ENCODE results near the gene C2CD2.
"Not testable (repeated sequence)": the region's sequence is repeated elsewhere in the genome, so short reads cannot be mapped to it uniquely, and the experiment has no call there.

The C2CD2 gene

DNA sequence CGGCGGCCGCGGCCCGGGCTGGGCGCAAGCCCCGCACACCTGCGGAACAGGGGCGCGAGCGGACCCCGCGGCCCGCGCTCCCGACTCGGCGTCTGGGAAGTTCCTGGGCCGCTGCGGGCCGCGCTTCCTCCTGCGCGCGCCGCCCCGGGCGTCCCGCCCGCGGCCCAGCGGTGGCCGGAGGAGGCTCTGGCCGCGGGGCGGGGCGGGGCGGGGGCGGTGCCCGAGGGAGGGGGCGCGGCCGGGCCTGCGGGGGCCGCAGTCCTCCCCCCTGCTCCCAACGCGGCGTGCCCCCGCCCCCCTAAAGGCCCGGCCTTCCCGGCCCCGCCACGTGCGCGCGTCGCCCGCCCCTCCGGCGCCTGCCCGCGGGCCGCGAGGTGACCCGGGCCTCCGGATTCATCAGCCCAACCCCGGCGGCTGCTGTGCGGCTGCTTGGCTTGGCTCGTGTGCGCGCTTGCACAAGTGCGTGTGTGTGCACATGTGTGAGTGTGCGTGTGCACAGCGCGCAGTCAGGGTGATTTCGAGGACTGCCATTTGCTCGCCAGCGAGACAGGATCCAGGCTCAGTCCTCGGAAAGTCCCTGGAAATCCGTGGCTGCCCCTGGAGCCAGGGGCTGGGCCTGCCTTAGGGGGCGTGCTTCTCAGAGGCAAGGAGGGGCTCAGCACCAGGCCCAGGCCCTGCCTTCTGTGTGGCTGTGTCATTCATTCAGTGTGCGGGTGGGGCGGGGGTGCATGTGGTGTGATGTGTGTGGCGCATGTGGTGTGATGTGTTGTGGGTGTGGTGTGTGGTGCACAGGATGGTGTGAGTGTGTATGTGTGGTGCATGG is at the start of gene C2CD2:
Gene C2CD2, minus strand, starts transcription at position 188 of the 823 bp plus-strand sequence. CDS start 370 bp downstream, outside the sequence.
- DNase-seq (ENCODE audit: low read depth), result peak; percentile 6

DNA sequence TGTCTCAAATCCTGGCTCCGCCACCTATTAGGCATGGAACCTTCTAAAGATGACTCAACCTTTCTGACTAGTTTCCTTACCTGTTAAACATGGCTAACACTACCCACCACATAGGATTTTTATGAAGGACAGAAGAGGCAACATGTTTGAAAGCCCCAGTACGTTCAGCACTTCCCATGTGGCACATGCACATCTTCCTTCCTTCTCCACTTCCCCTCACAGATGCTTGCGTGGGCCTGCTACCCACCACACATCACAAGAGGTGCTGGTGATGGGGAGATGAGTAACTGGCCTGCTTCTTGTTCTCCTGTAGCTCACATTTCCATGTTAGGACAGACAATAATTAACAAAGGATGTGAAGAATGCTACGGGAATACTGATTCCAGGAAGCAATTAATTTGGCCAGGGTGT is 49.2 kb upstream of the C2CD2 start:
- DNase-seq (ENCODE audit: low read depth), result no peak

DNA sequence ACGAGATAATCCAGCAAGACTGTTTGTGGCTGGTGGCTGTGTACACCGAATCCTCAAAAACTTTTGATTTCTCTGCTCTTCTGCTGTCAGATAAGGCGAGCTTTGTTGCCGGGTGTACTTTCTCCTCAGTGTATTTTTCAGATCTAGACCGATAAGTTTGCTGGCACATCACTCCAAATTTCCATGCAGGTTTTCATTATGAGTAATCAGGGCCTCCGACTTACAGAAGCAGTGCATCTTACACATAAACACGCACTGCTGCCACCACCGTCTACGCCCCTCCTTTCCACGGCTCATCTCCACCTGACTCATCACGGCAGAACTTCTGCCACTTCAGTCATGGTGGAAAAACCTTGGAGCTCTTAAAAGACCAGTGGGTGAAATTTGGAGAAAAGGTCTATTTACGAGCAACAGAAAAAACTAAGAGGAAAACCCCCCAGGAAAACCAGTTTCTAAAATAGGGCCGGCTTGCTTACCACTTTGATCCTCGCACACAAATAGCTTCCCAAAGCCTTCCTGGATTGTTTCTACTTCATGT is 48.7 kb upstream of the C2CD2 start:
- DNase-seq (ENCODE audit: low read depth), result peak; percentile 43

DNA sequence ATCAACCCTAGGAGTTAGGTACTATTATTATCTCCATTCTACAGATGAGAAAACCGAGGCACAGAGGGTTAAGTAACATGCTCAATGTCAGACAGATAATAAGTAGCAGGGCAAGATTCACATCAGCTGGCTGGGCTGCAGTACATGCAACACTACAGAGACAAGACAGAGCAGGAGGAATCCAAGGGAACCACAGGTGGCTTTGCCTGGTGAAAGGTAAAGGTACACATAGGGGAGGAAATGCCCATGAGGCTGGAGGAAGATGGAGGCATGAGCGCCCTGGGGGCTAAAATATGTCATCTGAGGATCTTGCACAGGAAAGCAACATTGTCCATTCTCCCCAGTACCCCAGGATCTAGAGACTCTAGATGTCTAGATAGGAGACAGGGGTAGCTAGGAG is 48.0 kb upstream of the C2CD2 start:
- no peak for DNase-seq (ENCODE audit: low read depth)

DNA sequence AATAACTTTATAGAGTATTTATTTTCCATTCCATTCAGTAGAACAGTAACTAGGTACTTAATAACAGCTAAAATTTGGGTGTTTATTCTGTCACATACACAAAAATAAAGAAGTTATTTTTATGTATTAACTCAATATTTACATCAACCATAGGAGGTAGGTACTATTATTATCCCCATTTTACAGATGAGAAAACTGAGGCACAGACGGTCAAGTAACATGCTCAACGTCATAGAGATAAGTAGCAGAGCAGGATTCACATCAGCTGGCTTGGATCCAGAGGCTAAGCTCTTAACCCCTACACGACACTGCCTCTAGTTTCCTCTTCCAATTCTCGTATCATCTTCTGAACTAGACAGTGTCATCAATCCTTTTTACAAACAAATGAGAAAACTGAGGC is 47.1 kb upstream of the C2CD2 start:
- DNase-seq (ENCODE audit: low read depth), result no peak

DNA sequence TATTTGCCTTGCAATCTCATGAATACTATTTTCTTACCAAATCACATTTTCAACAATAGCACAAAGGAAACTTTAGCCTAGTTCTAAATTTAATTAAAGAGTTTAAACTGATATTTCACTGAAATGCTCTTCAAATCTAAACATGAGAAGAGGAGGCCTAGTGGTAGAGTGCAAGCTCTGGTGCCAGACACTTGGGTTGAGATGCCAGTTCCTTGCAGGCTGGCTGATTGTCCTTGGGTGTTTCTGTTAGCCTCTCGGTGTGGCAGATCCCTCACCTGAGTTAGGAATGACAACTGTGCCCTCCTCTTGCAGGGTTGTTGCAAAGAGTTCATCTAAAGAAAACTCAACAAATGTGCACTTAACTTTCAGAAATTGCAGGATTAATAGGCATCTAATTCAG is 43.8 kb upstream of the C2CD2 start:
- no peak for DNase-seq (ENCODE audit: low read depth)

DNA sequence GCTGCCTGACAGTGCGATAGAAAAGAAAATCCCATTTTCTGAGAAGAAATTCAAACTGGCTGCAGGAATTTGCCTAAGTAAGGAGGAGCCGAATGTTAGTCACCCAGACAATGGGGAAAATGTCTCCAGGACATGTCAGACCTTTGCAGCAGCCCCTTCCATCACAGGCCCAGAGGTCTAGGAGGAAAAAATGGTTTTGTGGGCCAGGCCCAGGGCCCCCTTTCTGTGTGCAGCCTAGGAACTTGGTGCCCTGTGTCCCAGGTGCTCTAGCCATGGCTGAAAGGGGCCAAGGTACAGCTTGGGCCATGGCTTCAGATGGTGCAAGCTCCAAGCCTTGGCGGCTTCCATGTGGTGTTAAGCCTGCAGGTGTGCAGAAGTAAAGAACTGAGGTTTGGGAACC is 41.8 kb upstream of the C2CD2 start:
- no peak for DNase-seq (ENCODE audit: low read depth)

DNA sequence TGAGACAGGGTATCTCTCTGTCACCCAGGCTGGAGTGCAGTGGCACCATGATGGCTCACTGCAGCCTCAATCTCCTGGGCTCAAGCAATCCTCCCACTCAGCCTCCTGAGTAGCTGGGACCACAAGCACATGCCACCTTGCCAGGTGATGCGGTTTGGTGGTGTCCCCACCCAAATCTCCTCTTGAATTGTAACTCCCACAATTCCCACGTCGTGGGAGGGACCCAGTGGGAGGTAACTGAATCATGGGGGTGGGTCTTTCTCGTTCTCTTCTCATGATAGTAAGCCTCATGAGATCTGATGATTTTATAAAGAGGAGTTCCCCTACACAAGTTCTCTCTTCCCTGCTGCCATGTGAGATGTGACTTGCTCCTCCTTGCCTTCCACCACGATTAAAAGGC is 40.8 kb upstream of the C2CD2 start:
- DNase-seq (ENCODE audit: low read depth), result not testable (repeated sequence)

DNA sequence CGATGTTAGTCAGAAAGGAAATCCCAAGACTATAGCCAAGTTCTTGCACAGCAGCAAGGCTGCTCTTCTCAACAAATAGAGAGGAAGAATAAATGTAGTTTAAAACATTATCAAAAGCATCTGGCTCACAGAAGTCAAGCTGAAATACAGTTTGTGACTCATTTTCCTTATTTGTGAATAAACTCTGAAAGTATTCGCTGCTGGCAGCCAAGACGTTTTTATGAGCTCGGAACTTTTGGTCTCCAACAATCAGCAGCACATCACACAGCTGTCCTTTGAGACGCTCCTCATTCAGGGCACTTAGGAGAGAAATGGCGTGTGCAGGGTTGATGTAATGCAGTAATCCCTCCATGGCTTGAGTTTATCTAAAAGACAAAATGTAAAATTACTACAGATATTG is 39.9 kb upstream of the C2CD2 start:
- no peak for DNase-seq (ENCODE audit: low read depth)

DNA sequence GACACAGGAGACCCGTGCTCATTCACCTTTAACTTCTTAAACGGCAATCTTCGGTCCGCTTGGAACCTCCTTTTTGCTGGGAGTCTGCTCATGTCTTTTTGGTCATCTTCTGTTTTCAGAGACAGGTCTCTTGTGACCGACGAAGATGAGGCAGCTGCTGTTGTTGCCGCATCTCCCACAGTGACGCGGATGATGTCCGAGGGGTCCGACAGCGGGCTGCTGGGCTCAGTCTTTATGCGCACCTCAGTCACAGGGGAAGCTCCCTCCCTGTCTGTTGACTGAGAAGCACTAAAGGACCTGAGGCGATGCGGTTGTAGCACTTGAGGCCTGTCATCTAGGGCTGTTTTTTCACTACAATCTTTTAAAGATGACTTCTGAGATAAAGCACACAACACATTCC is 38.8 kb upstream of the C2CD2 start:
- no peak for DNase-seq (ENCODE audit: low read depth)

DNA sequence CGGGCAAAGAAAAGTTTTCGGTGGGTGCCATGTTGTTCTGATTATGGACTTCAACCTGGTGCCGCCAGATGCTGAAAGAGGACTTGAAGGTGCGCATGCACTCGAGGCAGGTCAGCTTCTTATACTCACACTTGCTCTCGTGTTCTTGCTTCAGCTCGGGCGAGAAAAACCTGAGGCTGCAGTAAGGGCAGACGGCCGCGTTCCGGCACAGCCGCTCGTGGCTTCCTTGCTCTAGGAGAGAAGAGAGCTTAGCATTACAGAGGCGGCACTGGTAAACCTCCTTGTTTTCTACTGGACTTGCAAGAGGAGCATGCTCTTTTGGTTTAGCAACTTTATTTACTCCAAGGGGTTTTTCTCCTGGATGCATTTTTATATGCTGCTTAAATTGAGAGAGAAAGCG is 37.8 kb upstream of the C2CD2 start:
- no peak for DNase-seq (ENCODE audit: low read depth)

DNA sequence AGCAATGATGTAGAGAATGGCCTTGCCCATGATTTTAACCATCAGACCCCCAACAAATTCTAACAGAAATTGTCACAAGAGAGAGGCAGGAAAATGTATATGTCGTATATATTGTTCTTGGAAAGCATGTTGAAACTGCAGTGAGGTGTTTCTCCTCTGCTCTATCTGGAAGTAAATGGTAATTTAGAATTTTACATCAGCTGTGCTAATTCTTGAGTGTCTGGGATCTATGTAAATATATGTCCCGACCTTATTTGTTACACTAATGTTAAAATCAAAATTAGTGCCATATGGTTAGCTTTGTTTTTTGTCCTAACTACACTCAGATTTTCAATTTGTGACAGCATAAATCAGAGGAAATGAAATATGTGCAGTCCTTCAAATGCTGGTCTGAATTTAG is 35.9 kb upstream of the C2CD2 start:
- no peak for DNase-seq (ENCODE audit: low read depth)

DNA sequence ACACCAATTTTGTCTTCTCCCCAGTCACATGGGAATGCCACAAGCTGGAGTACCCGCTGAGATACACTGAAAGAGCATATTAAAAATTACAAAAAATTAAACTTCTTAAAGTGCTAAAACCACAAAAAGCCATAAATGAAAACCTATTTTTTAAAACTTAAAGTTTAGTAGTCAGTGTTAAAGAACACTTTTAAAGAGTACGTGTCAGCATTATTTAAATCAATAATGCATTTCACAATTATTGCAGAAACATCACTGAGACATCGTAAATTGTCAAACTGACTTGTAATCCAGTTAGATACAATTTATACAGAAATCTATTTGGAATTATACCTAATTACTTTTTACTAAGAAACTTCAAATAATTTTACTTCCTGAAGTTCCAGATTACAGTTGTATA is 33.5 kb upstream of the C2CD2 start:
- DNase-seq (ENCODE audit: low read depth), result no peak

DNA sequence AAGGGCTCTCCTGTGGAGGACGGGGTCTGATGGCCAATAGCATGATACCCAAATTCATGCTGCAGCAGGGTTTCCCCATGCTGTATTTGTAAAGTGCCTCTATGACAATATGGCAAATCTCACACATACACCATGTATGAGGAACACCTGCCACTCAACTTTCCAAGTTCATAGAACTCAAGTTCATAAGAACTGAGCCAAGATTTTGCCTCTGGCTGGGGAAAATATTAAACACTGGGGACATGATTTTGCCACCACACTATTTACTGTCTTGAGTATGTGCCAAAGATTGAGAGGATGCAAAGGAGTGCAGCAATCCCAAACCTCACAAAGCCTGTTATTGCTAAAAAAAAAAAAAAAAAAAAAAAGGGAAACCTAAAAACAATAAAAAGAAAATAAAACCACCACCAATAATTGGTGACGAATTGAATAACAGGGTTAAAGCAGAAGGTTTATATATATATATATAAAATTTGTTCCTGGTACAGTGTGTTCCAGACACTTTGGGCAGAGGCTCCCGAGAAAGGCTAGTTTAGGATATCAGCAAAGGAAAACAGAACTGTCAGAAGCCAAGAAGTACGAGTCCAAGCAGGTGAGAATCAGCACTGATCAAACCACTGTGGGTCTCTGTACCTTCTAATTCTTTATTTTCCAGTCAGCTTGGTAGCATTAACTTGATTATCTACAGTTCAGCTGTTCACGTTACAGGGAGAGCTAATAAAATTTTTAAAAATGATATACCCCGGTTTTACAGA is 32.0 kb upstream of the C2CD2 start:
- no peak for DNase-seq (ENCODE audit: low read depth)

DNA sequence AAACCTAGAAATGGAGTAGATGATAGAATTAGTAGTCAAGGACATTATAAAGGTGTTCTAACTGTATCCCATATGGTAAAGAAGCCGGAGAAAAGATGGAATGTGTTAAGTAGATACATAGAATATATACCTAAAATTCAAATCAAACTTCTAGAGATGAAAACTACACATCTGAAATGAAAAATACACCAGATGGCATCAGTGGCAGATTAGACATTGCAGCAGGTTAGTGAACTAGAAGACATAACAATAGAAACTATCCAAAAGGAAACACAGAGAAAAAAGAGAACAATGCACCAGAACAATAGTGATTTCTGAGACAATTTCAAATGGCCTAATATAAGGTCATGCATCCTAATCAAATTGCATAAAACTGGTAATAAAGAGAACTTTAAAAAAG is 29.4 kb upstream of the C2CD2 start:
- no peak for DNase-seq (ENCODE audit: low read depth)

DNA sequence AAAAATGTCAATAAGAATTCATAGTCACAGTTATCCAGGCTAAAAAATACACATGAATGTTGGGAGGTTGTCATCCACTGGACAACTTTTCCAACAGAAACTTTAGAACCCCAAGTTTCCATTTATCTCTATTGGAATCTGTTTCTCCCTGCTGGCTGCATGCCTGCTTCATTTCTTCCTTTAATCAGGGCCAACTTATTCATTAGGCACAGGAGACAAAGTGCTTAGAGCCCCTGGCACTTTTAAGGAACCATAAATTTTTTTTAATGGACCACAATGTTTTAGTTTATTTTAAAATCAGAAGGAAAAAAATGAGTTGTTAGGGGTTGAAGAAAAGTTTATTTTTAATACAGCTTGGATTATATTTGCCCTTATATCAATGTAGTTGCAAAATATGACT is 26.7 kb upstream of the C2CD2 start:
- no peak for DNase-seq (ENCODE audit: low read depth)

DNA sequence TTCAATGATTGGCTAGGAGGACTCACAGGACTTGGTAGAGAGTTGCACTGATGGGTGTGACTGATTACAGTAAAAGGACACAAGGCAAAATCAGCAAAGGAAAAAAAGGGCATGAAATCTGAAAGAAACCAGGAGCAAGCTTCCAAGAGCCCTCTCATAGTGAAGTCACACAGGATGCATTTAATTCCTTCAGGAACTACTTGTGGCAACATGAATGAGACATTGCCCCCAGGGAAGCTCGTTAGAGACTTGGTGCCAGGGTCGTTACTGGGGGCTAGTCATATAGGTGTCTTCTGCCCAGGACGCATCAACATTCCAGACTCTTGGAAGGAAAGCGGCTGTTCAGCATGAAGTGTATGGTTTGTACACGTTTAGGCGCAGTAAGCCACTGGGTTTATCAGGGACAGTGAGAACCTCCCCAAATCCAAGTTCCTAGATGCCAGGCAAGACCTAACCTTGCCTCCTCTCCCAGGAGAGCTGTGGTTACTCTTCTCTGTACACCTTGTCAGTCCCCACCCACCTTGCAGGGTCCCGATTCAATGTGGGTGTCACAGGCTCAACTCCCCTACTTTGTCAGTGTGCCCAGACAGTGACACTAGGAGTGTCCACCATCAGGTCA is 26.0 kb upstream of the C2CD2 start:
- DNase-seq (ENCODE audit: low read depth), result no peak

DNA sequence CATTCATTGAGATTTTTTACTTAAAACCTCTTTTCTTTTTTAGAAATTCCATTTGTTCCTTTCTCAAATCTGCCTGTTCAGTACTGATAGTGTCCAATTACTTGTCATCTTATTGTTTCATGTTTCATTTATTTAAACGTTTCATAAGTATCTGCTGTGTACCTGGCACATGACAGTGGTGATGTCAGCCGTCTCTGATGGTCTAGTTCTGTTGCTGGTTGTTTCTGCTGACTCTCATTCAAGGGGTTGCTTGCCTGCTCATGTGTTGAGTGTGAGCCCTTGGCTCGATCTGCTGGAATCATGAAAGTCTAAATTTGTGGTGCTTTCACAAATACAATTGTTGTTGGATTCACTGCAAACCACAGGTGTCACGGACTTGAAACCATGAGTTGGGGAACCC is 25.5 kb upstream of the C2CD2 start:
- no peak for DNase-seq (ENCODE audit: low read depth)

DNA sequence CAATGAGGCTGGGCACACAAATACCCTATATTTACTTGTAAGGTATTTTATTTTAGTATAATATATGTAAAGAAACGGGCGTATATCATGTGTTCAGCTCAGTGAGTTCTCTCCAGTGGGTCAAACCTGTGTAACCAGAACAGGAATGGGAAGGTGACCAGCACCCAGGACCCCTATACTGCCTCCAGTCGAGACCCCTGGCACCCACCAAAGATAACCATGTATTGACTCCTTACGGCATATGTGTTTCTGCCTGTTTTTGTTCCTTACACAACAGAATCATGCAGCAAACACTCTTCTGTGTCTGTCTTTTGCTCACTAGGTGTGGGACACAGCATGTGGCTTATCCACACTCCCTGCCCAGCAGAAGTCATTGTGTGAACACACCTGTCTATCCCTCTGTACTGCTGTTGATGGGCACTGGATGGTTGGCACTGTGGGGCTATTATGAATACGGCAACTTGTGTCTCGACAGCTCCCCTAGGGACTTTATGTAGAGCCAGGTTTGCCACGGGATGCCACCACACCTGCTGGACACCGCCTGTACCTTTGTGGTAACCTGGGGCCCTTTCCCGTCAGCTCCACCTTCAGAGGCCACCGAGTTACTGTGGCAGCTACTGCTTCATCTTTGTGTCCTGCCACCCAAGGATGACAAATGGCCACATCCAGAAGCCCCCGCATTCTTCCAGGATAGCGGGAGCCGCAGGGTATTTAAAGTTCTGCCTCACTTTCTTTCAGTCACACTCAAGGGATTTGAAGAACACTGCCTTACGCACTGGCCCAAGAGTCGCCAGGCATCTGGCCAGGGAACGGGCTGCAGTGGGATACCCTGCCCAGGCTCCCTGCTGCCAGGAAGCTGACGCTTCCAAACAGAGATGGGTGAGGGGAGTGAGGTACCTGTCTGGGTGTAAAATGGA is 23.5 kb upstream of the C2CD2 start:
- DNase-seq (ENCODE audit: low read depth), result no peak

DNA sequence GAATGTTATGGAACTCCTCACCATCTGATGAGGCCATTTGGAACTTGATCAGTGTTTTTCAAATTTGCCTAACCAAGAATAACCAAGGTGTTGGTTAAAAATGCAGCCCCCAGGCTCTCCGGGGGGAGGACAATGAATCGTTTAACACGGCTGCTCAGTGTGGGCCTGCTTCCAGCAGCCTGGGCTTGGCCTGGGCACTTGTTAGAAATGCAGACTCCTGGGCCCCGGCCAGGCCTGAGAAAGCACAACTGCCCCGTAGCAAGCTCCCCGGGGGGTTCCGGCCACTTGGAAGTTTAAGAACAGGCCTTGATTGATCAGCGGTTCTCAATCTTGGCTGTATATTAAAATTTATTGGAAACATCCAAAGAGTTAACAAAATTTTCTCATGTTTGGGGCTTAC is 22.8 kb upstream of the C2CD2 start:
- DNase-seq (ENCODE audit: low read depth), result no peak

DNA sequence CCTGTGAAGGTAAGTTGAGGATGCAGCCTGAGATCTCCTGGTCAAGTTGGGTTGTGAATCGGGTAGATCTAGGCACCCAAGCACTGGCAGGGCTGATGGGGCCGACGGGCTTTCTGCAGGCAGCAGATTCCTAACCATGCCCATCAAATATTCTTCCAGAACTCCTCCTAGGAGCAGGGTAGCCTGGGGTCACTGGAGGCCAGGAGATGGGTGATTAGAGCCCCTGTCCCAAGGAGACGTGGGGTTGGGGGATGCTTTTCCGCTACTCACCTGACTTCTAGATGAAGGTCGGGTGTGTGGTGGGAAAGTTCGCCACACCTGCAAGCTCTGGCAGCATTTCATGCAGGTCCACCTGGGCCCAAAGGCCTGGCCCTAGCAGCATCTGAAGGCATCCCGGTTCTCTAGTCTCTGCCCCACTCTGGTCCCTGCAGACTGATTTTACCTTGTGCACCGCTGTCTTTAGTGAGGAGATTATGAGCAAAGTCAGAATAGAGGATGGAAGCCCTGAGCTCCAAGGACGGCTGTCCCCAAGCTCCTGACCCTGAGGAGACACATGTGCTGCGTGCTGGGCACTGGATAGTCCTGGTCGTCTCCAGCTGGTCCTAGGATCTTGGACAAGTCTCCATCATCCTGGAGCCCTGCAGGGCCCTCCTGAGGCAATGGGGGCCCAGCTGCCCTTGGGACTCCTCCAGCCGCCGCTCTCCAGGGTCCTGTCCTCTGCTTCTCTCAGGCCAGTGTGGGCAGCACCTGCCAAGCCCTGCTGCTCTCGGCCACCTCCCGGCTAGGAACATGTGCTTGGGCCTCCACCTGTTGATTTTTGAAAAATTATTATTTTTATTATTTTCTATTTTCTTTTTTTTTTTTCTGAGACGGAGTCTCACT is 21.8 kb upstream of the C2CD2 start:
- DNase-seq (ENCODE audit: low read depth), result no peak
